ENCODE measurements around the gene GDPD5.

The GDPD5 gene

GRCh38 chr11:75516886-75517285, 8.9 kb downstream of the GDPD5 start:
- no peak overlapping the region for H3K27ac ChIP-seq
- DNase-seq (ENCODE audit: low read depth, low spot score): no peak

- H3K27ac ChIP-seq: no peak overlapping the region
- DNase-seq (ENCODE audit: low read depth, low spot score): no peak
Measured at GRCh38 chr11:75516140-75516539, 9.6 kb downstream of the GDPD5 start.

GRCh38 chr11:75514596-75514995, 11.1 kb downstream of the GDPD5 start:
- DNase-seq (ENCODE audit: low read depth, low spot score): no peak
- no peak overlapping the region for H3K27ac ChIP-seq

- H3K27ac ChIP-seq: no peak overlapping the region
- DNase-seq (ENCODE audit: low read depth, low spot score): no peak
Measured at GRCh38 chr11:75513250-75513649, 12.5 kb downstream of the GDPD5 start.

GRCh38 chr11:75510723-75511019, 15.1 kb downstream of the GDPD5 start:
- no peak overlapping the region for H3K27ac ChIP-seq
- DNase-seq (ENCODE audit: low read depth, low spot score): no peak

- H3K27ac ChIP-seq: no peak overlapping the region
- DNase-seq (ENCODE audit: low read depth, low spot score): no peak
Measured at GRCh38 chr11:75510004-75510722, 15.6 kb downstream of the GDPD5 start.

- no peak for DNase-seq (ENCODE audit: low read depth, low spot score)
- H3K27ac ChIP-seq: no peak overlapping the region
Measured at GRCh38 chr11:75509020-75509720, 16.6 kb downstream of the GDPD5 start.

- no peak for DNase-seq (ENCODE audit: low read depth, low spot score)
- no peak overlapping the region for H3K27ac ChIP-seq
Measured at GRCh38 chr11:75508051-75508561, 17.6 kb downstream of the GDPD5 start.

- H3K27ac ChIP-seq: no peak overlapping the region
- DNase-seq (ENCODE audit: low read depth, low spot score): no peak
Measured at GRCh38 chr11:75507571-75507970, 18.2 kb downstream of the GDPD5 start.

GRCh38 chr11:75506827-75507226, 18.9 kb downstream of the GDPD5 start:
- DNase-seq (ENCODE audit: low read depth, low spot score): no peak
- H3K27ac ChIP-seq: no peak overlapping the region

- no peak for DNase-seq (ENCODE audit: low read depth, low spot score)
- H3K27ac ChIP-seq: no peak overlapping the region
Measured at GRCh38 chr11:75505916-75506692, 19.6 kb downstream of the GDPD5 start.

- H3K27ac ChIP-seq: no peak overlapping the region
- DNase-seq (ENCODE audit: low read depth, low spot score): no peak
Measured at GRCh38 chr11:75504501-75504900, 21.2 kb downstream of the GDPD5 start.

GRCh38 chr11:75503531-75504099, 22.1 kb downstream of the GDPD5 start:
- no peak for DNase-seq (ENCODE audit: low read depth, low spot score)
- H3K27ac ChIP-seq: no peak overlapping the region

- no peak for DNase-seq (ENCODE audit: low read depth, low spot score)
- H3K27ac ChIP-seq: no peak overlapping the region
Measured at GRCh38 chr11:75502138-75502537, 23.6 kb downstream of the GDPD5 start.

GRCh38 chr11:75500742-75501141, 25.0 kb downstream of the GDPD5 start:
- no peak overlapping the region for H3K27ac ChIP-seq
- DNase-seq (ENCODE audit: low read depth, low spot score): no peak

- H3K27ac ChIP-seq: no peak overlapping the region
- DNase-seq (ENCODE audit: low read depth, low spot score): no peak
Measured at GRCh38 chr11:75499423-75500190, 26.1 kb downstream of the GDPD5 start.

GRCh38 chr11:75498556-75499255, 27.0 kb downstream of the GDPD5 start:
- H3K27ac ChIP-seq: no peak overlapping the region
- DNase-seq (ENCODE audit: low read depth, low spot score): no peak

- no peak for DNase-seq (ENCODE audit: low read depth, low spot score)
- no peak overlapping the region for H3K27ac ChIP-seq
Measured at GRCh38 chr11:75497788-75498409, 27.8 kb downstream of the GDPD5 start.

- H3K27ac ChIP-seq: no peak overlapping the region
- DNase-seq (ENCODE audit: low read depth, low spot score): no peak
Measured at GRCh38 chr11:75496305-75496752, 29.4 kb downstream of the GDPD5 start.

Data from epithelial cell of prostate (primary cell).